HG02623 (cell line): ENCODE measurements around the gene PPARA.

Source experiments
- ATAC-seq: cut with Tn5 transposase; IDR thresholded peaks from one replicate; pipeline ENCODE4 v1.9.1; 2021; ENCODE audit warnings: moderate library complexity; ENCODE audit not compliant: unreplicated experiment

PPARA gene

DNA sequence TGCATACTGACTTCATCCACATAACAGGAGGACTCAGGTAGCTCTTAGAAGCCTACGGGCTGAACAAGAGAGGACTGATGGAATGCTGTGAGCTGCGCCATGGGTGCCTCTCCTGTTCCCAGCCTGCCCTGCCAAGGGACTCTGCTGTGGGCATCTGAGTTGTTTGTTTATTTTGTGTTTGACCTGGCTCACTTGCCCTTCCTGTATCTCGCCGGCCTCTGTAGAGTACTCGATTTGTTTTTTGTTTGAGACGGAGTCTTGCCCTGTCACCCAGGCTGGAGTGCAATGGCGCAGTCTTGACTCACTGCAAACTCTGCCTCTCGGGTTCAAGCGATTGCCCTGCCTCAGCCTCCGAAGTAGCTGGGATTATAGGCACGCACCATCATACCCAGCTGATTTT is 119.2 kb downstream of the PPARA start:
- ATAC-seq, result no peak

DNA sequence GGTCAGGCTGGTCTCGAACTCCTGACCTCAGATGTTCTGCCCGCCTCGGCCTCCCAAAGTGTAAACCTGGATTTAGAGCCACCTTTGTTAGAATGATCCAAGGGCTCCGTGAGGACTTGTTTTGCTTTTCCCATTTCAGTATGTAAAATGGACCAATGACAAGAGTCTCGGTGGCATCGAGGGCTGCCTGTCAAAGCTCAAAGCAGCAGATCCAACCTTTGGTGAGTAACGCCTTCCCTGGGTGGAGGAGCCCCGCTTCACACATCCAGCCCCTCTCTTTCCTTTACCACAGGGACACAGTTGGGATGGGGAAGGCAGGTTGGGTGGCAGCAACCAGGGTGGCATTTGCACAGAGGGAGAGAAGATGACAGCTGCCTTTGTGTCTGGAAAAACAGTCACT is 121.9 kb downstream of the PPARA start:
- no peak for ATAC-seq

DNA sequence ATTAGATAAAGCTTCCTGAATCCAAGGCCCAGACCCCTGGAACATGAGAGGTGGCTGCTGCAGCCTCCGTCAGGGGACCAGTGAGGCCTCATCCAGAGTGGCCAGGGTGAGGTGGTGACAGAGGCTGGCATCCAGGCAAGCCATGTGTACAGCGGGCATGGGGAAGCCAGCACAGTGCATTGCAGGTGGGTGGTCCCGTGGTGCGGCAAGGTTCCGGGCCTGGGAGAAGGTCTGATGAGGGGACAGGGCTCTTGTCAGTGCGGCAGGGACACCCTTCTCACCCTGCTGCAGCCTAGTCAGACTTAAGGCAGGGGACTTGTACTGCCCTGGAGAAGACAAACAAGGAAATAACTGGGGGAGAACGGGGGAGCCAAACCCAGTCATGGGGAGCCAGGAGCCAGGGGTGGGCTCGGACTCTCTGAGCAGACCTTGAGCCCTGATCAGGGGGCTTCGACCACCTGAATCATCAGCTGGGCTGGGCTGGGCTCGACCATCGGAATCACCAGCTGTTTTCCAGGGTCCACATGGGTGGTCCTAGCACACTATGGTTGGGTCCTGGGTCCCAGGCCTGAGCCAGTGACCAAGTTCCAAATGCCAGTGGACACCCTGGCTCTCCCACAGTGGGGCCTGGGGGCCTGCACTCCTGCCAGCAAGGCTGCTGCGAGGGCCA is 122.6 kb downstream of the PPARA start:
- no peak for ATAC-seq

DNA sequence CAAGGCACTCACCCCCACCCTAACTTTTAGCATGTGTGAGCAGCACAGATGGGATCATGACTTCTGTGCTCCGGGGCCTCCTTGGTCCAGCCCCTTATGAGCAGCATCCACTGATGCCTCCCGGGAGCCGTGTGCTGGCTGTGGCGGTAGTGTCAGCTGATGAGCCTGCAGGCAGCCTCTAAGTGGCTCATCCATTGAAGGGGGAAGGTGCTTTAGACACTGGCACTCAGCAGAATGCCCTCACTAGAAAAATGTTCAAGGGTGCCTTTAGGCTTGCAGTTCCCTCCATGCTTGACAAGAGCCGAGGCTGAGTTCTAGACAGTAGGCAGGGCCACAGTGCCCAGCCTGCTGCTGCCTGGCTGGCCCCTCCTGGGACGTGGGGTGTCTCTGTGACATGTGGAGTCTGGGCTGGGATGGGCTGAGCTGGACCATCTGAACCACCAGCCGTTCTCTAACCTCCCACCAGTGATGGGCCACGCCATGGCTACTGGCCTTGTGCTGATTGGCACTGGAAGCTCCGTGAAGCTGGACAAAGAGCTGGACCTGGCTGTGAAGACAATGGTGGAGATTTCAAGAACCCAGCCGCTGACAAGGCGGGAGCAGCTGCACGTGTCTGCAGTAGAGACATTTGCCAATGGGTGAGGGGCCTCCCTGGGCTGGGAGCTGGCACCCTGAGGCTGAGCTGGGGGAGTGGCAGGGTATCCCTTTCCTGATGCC is 123.3 kb downstream of the PPARA start:
- no peak for ATAC-seq

- ATAC-seq, result no peak
Observed at GRCh38 chr22:46274381-46274780, 124.1 kb downstream of the PPARA start.

GRCh38 chr22:46275455-46276122 is 125.3 kb downstream of the PPARA start:
- no peak for ATAC-seq

DNA sequence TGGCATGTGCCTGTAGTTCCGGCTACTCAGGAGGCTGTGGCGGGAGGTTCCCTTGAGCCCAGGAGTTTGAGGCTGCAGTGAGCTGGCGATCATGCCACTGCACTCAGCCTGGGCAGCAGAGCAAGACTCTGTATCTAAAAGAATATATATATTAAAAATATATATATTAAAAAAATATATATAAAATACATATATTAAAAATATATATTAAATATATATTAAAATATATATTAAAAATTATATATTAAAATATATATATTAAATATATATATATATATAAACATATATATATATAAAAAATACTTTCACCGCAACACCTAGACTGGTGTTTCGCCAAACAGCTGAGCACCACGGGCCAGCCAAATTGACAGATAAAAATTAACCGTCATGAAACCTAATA is 126.2 kb downstream of the PPARA start:
- ATAC-seq, result no peak

GRCh38 chr22:46278656-46279645 is 128.6 kb downstream of the PPARA start:
- no peak for ATAC-seq

- no peak for ATAC-seq
Observed at GRCh38 chr22:46280063-46280817, 129.9 kb downstream of the PPARA start.

- ATAC-seq, result no peak
Observed at GRCh38 chr22:46280999-46281623, 130.8 kb downstream of the PPARA start.

DNA sequence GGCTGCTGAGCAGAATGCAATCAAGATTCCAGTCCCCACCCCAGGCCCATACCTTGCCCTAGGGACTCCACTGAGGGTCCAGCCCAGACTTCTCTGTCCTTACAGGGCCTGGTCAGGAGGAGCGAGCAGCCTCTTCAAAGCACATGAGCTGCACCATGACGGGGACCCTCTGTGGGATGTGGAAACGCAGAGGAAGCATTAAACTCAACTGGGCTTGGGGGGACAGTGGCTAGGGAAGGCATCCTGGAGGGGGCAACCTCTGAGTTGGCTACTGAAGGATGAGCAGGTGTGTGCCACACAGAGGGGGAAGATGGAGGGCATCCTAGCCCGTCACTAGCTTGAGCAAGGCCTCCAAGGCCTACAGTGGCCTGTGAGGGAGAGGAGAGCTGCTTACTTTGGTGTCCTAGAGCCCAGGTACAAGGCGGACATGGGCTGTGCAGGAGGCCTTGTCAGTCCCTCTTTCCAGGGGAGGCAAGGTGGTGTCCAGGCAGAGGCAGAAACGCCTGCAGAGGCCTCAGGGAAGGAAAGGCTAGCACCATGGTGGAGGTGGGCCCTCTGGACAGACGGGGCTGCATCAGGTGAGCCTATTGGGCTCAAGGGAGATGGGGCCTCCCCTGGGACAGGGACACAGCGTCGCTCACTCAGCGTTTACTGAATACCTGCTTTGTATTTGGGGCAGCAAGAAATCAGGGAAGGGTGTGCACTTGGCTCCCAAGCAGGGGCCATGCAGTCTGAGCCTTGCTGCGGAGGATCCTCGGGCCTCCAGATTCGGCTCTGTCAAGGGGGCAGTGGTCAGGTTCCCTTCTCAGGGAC is 131.7 kb downstream of the PPARA start:
- no peak for ATAC-seq

- ATAC-seq, result no peak
Observed at GRCh38 chr22:46286006-46286405, 135.7 kb downstream of the PPARA start.

DNA sequence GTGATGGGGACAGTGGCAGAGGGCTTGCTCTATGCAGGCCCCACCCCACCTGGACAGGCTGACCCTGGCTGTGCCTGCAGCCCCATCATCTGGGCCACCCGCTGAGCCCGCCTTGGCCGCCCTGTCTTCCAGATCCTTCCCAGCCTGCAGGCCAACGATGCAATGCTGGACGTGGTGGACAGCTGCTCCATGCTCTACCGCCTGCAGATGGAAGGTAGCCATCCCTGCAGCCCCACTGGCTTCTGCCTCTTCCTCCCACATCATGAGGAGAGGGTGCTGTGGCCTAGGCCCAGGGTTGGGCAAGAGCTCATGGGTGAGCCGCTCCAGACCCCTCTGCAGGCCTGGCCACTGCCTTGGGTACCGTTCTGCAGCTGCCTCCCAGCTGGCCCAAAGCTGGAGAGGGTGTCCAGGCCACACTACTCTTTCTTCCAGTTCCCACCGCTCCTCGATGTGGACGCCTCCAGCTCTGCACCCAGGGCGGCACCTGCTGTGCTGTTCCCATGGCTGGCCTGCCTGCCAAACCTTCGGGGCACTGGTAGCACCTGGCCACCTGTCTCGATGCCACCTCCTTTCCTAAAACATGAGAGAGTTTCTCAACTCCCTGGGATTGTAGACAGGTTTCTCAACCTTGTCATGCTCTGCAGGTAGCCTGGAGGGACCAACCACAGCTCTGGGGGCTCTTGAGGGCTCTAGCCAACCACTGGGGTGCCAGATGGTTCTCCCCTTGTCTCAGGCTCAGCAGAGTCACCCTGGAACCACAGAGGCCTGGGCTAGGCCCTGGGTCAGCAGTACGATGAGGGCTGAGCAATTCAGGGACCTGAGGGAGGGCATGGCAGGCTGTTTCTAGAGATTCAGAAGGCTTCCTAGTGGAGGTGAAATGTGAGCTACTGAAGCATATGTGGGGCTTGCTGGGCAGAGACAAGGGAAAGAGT is 136.9 kb downstream of the PPARA start:
- ATAC-seq, result no peak

DNA sequence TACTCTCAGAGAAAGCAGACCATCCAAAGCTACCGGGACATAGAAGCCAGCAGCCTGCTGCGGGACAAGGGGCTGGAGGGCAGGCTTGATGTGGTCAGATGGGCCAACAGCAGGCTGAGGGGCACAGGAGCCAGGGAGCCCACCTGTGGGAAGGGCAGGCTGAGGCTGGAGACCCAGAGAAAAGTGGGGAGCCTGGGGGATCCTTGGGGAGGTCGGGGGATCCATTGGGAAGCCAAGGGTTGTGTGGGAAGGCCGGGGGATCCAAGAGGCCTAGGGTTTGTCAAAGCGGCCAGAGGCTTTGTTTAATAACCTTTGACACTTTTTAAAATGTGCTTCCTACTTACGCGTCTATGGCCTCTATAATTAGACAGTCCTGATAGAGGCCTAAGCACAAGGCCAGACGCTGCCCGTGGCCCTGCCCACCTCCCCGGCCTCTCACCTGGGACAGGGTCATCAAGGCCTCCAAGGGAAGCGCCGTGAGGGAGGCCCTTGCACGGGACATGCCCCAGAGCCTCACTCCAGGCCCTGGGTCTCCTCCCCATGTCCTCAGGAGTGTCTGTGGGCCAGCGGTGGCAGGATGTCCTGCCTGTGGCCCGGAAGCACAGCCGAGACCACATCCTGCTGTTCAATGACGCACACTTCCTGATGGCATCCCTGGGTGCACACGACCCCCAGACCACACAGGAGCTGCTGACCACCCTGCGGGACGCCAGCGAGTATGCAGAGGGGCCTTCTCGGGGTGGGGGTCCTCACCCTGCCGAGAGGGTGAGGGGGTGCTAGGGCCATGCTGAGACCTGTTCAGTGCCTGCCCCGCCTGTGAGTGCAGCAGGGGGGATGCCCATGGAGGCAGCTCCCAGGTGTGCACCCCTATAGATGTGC is 137.8 kb downstream of the PPARA start:
- ATAC-seq, result peak; percentile 61

DNA sequence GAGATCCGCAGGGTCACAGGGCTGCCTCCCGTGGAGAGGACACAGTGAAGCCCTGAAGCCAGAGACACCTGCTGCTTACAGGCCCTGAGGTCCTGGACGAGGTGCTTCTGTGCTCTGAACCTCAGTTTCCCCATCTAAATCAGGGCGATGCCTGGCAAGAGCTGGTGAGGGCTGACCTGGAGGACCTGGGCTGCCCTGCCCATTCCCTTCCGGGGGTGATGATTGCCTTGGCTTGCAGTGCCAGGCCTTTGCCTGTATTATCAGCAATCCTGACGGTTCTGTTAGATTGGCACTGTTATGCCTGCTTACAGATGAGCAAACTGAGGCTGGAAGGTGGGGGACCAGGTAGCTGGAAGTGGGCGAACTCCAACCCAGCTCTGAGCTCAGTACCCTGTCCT is 138.5 kb downstream of the PPARA start:
- ATAC-seq, result no peak

GRCh38 chr22:46289244-46289891 is 139.0 kb downstream of the PPARA start:
- ATAC-seq, result no peak
